Nephron (organoid): Measurements from ENCODE around the gene WAS.
"Not testable (repeated sequence)": the region's sequence is repeated elsewhere in the genome, so short reads cannot be mapped to it uniquely, and the experiment has no call there.

Source experiments
- H3K27ac Mint-ChIP-seq, 3 experiments: 2 replicates each; pipeline ENCODE4 v1.8.0; 2020; ENCODE audit warnings: mixed read lengths in 3 of 3, mild to moderate bottlenecking in 2 of 3, moderate library complexity in 1 of 3
- H3K27me3 Mint-ChIP-seq: 2 replicates; pipeline ENCODE4 v1.8.0; 2021; ENCODE audit warnings: low read depth, mild to moderate bottlenecking, moderate library complexity, mixed read lengths
- H3K36me3 Mint-ChIP-seq: 2 replicates; pipeline ENCODE4 v1.8.0; 2020; ENCODE audit warnings: low read depth, mixed read lengths
- H3K4me1 Mint-ChIP-seq: 2 replicates; pipeline ENCODE4 v1.8.0; 2020; ENCODE audit warnings: mixed read lengths
- H3K4me3 Mint-ChIP-seq, 3 experiments: 2 replicates each; pipeline ENCODE4 v1.8.0; 2020; ENCODE audit warnings: mild to moderate bottlenecking in 3 of 3, mixed read lengths in 3 of 3, moderate library complexity in 2 of 3
- H3K9me3 Mint-ChIP-seq: 2 replicates; pipeline ENCODE4 v1.8.0; 2020; ENCODE audit warnings: mixed read lengths
- CTCF ChIP-seq, 3 experiments: fragments of 200-600 bp; sonication (generic); IDR thresholded peaks; one replicate each; pipeline ENCODE4 v1.5.0; 2021; ENCODE audit warnings: antibody characterized with exemption in 3 of 3; ENCODE audit not compliant: unreplicated experiment in 3 of 3

Gene WAS

GRCh38 chrX:48676106-48676892, 7.3 kb upstream of the WAS start:
- no peak for TF ChIP-seq CTCF (IDR thresholded peaks at IDR 0.05; ENCODE audit: unreplicated experiment in 3 of 3)
- Mint-ChIP-seq H3K4me3 (peak overlapping the region; percentile 91 to 97 (median 95)), H3K27me3 (no peaks in the 10 kb centered on the region), H3K27ac (peak overlapping the region; percentile 46 to 94 (median 85)), H3K9me3 (peaks cover 9% of the 10 kb centered on the region), H3K36me3 (no peaks in the 10 kb centered on the region), H3K4me1 (peaks cover 17% of the 10 kb centered on the region)

- Mint-ChIP-seq H3K36me3 (no peaks in the 10 kb centered on the region), H3K4me3 (peak overlapping the region; percentile 84 to 97 (median 91)), H3K9me3 (peaks cover 9% of the 10 kb centered on the region), H3K27me3 (no peaks in the 10 kb centered on the region), H3K27ac (peak overlapping the region; percentile 46 to 94 (median 85)), H3K4me1 (peaks cover 17% of the 10 kb centered on the region)
- TF ChIP-seq CTCF (IDR thresholded peaks at IDR 0.05; ENCODE audit: unreplicated experiment in 3 of 3): no peak
Measured at GRCh38 chrX:48676893-48677270, 6.7 kb upstream of the WAS start.

- Mint-ChIP-seq H3K27ac (peak overlapping the region; percentile 46 to 94 (median 85)), H3K4me1 (peaks cover 17% of the 10 kb centered on the region), H3K4me3 (peak overlapping the region; percentile 84 to 97 (median 91)), H3K36me3 (no peaks in the 10 kb centered on the region), H3K9me3 (peaks cover 7% of the 10 kb centered on the region), H3K27me3 (no peaks in the 10 kb centered on the region)
- no peak for TF ChIP-seq CTCF (IDR thresholded peaks at IDR 0.05; ENCODE audit: unreplicated experiment in 3 of 3)
Measured at GRCh38 chrX:48677516-48677915, 6.1 kb upstream of the WAS start.

- H3K27ac Mint-ChIP-seq, H3K36me3 Mint-ChIP-seq, H3K4me3 Mint-ChIP-seq, H3K27me3 Mint-ChIP-seq: not testable (repeated sequence)
- Mint-ChIP-seq H3K9me3 (peaks cover 12% of the 10 kb centered on the region), H3K4me1 (peaks cover 17% of the 10 kb centered on the region)
Measured at GRCh38 chrX:48680467-48680866, 3.1 kb upstream of the WAS start.

GRCh38 chrX:48680925-48681324, 2.7 kb upstream of the WAS start:
- not testable (repeated sequence) for H3K27ac Mint-ChIP-seq, H3K4me3 Mint-ChIP-seq, H3K36me3 Mint-ChIP-seq, H3K27me3 Mint-ChIP-seq
- H3K4me1 Mint-ChIP-seq: peaks cover 13% of the 10 kb centered on the region
- peaks cover 12% of the 10 kb centered on the region for H3K9me3 Mint-ChIP-seq

GRCh38 chrX:48681539-48682183, 1.9 kb upstream of the WAS start:
- H3K27me3 Mint-ChIP-seq: no peaks in the 10 kb centered on the region
- H3K27ac Mint-ChIP-seq: no peak overlapping the region
- H3K9me3 Mint-ChIP-seq: peaks cover 15% of the 10 kb centered on the region
- no peaks in the 10 kb centered on the region for H3K36me3 Mint-ChIP-seq
- H3K4me3 Mint-ChIP-seq: no peak overlapping the region
- TF ChIP-seq CTCF (IDR thresholded peaks at IDR 0.05; ENCODE audit: unreplicated experiment in 3 of 3): no peak
- peaks cover 13% of the 10 kb centered on the region for H3K4me1 Mint-ChIP-seq

GRCh38 chrX:48682795-48683194, 804 bp upstream of the WAS start:
- H3K9me3 Mint-ChIP-seq: peaks cover 20% of the 10 kb centered on the region
- H3K4me3 Mint-ChIP-seq, H3K36me3 Mint-ChIP-seq, H3K27me3 Mint-ChIP-seq, H3K27ac Mint-ChIP-seq, H3K4me1 Mint-ChIP-seq: not testable (repeated sequence)
